DND-41 (cell line): ENCODE results near the gene FAM107B.

Experiments
- ATAC-seq: fragments of 200-7000 bp; cut with Tn5 transposase; 3 replicates; pipeline ENCODE4 v1.9.1; 2021; ENCODE audit warnings: low read depth; ENCODE audit not compliant: insufficient read depth
- DNase-seq: peaks from one replicate; pipeline ENCODE4 v3.0.0-alpha.2; 2020
- H2AFZ ChIP-seq: 2 replicates; pipeline ENCODE4 v1.6.0; 2012; ENCODE audit warnings: low read depth, low read length
- H3K27ac ChIP-seq: 2 replicates; pipeline ENCODE4 v1.5.1; 2012; ENCODE audit warnings: low read length, inconsistent platforms
- H3K27me3 ChIP-seq: fragments of 200-600 bp; sonication (generic); 2 replicates; pipeline ENCODE4 v1.6.0; 2012; ENCODE audit warnings: low read length, mild to moderate bottlenecking, inconsistent platforms; ENCODE audit not compliant: insufficient read depth, poor library complexity
- H3K36me3 ChIP-seq: 2 replicates; pipeline ENCODE4 v1.5.1; 2012; ENCODE audit warnings: low read length, inconsistent platforms; ENCODE audit not compliant: insufficient read depth
- H3K4me1 ChIP-seq: 2 replicates; pipeline ENCODE4 v1.5.1; 2012; ENCODE audit warnings: mild to moderate bottlenecking, low read length; ENCODE audit not compliant: insufficient read depth
- H3K4me2 ChIP-seq: 2 replicates; pipeline ENCODE4 v1.6.0; 2012; ENCODE audit warnings: mild to moderate bottlenecking, moderate library complexity, low read length, inconsistent platforms; ENCODE audit not compliant: insufficient read depth
- H3K4me3 ChIP-seq, 2 experiments: fragments of 200-600 bp in 1 of 2; shearing (Covaris generic) in 1 of 2; 2 replicates each; pipeline ENCODE4 v1.5.1; 2012 to 2016; ENCODE audit warnings: inconsistent platforms in 2 of 2, low read length in 2 of 2, mild to moderate bottlenecking in 2 of 2, low read depth in 1 of 2, moderate library complexity in 1 of 2
- H3K79me2 ChIP-seq: 2 replicates; pipeline ENCODE4 v1.6.0; 2012; ENCODE audit warnings: low read length, inconsistent platforms; ENCODE audit not compliant: insufficient read depth
- H3K9ac ChIP-seq: 2 replicates; pipeline ENCODE4 v1.6.0; 2012; ENCODE audit warnings: low read depth, mild to moderate bottlenecking, inconsistent platforms, low read length, moderate library complexity
- H3K9me3 ChIP-seq: 2 replicates; pipeline ENCODE4 v1.5.1; 2012; ENCODE audit warnings: low read length, moderate library complexity, mild to moderate bottlenecking, inconsistent platforms; ENCODE audit not compliant: insufficient read depth, severe bottlenecking
- H4K20me1 ChIP-seq: 2 replicates; pipeline ENCODE4 v1.6.0; 2012; ENCODE audit warnings: low read length; ENCODE audit not compliant: insufficient read depth
- CTCF ChIP-seq: IDR thresholded peaks from 2 replicates; pipeline ENCODE4 v1.5.1; 2012; ENCODE audit warnings: borderline replicate concordance, low read length, moderate library complexity, mild to moderate bottlenecking; ENCODE audit not compliant: poor library complexity, severe bottlenecking; ENCODE audit errors: extremely low read depth
- EZH2 ChIP-seq: IDR thresholded peaks from 3 replicates; pipeline ENCODE4 v1.6.1; 2012; ENCODE audit warnings: borderline replicate concordance, low read depth, mild to moderate bottlenecking, moderate library complexity, low read length, inconsistent platforms; ENCODE audit not compliant: severe bottlenecking

The FAM107B gene

DNA sequence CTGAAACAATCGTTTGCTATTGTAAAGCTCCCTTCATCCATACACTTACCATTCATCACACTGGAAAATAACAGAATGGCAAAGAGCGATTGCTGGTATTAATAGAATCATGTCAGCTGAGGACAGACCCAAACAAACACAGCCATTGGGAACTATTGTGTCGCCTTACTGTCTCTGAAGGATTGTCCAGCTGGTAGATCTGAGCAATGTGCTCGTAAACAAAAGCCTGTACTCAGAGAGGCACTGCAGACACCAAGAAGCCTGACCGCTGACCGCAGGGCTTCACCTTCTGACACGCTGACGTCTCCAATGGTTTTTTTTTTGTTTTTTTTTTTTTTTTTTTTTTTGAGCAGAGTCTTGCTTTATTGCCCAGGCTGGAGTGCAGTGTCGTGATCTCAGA is 292.9 kb downstream of the FAM107B start:
- no peak overlapping the region for H3K27ac ChIP-seq
- TF ChIP-seq EZH2 (no peak), CTCF (no peak)

DNA sequence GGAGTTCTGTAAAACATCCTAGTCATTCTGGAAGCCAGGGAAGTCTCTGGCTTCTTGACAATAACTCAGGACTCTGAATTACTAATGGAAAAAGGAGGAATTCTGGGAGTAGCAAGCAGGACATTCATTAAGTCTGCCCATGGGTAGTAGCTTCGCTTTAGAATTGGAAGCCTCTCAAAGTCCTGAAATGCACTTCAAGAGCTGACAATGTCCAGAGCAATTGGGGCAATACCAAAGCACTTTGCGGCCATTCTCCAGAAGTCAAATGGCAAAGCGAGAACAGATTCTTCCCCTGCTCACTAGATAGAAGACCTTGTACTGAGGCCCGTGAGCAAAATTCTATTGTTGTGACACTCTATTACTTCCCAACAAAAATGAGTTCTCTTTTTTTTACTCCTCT is 293.7 kb downstream of the FAM107B start:
- no peaks in the 10 kb centered on the region for H3K9me3 ChIP-seq
- peaks cover 20% of the 10 kb centered on the region for H3K27me3 ChIP-seq
- H3K79me2 ChIP-seq, result no peaks in the 10 kb centered on the region
- no peak overlapping the region for H3K9ac ChIP-seq
- H2AFZ ChIP-seq, result no peak overlapping the region
- no peaks in the 10 kb centered on the region for H3K4me1 ChIP-seq
- H3K4me3 ChIP-seq, result no peak overlapping the region
- ATAC-seq (no peak), DNase-seq (no peak)
- H4K20me1 ChIP-seq, result no peaks in the 10 kb centered on the region
- no peak overlapping the region for H3K4me2 ChIP-seq
- no peaks in the 10 kb centered on the region for H3K36me3 ChIP-seq
- no peak overlapping the region for H3K27ac ChIP-seq
- no peak for TF ChIP-seq EZH2
- TF ChIP-seq CTCF, result no peak

More for the DNA sequence above, 292.9 kb downstream of the FAM107B start:
- H3K9me3 ChIP-seq, result no peaks in the 10 kb centered on the region
- no peaks in the 10 kb centered on the region for H3K79me2 ChIP-seq
- H3K9ac ChIP-seq, result no peak overlapping the region
- H2AFZ ChIP-seq, result no peak overlapping the region
- H3K4me2 ChIP-seq, result no peak overlapping the region
- no peaks in the 10 kb centered on the region for H3K4me1 ChIP-seq
- no peak overlapping the region for H3K4me3 ChIP-seq
- DNase-seq (no peak), ATAC-seq (no peak)
- no peaks in the 10 kb centered on the region for H3K36me3 ChIP-seq
- no peaks in the 10 kb centered on the region for H4K20me1 ChIP-seq
- H3K27me3 ChIP-seq, result peaks cover 24% of the 10 kb centered on the region

GRCh38 chr10:14478604-14479003 is 296.1 kb downstream of the FAM107B start:
- no peak overlapping the region for H3K4me3 ChIP-seq
- no peak overlapping the region for H3K4me2 ChIP-seq
- no peak overlapping the region for H2AFZ ChIP-seq
- TF ChIP-seq EZH2, result no peak
- peak; percentile 43 for TF ChIP-seq CTCF
- peaks cover 20% of the 10 kb centered on the region for H3K27me3 ChIP-seq
- no peak for DNase-seq
- no peak overlapping the region for H3K9ac ChIP-seq
- no peaks in the 10 kb centered on the region for H3K36me3 ChIP-seq
- no peaks in the 10 kb centered on the region for H3K79me2 ChIP-seq
- H3K27ac ChIP-seq, result no peak overlapping the region
- no peak for ATAC-seq
- no peaks in the 10 kb centered on the region for H3K4me1 ChIP-seq
- no peaks in the 10 kb centered on the region for H4K20me1 ChIP-seq
- no peaks in the 10 kb centered on the region for H3K9me3 ChIP-seq

DNA sequence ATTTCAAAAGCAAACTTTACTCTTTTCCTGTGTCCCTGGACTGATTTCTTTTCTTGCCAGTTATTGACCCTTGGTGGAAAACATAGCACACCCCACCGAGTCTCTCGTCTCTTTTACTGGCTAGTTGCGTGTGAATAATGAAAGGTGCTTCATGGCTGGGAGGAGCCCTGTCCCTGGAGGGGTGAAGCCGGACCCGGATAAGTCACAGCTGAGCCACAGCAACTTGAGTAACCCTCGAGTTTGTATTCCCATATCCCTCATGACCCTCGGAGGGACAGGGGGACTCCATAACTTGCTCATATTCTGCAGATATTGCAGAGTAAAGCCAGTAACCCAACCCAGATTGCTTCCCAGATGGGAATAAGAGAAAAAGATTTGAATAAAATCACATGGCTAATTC is 296.5 kb downstream of the FAM107B start:
- no peak for ATAC-seq
- Histone ChIP-seq H3K79me2 (no peaks in the 10 kb centered on the region), H3K27ac (no peak overlapping the region), H3K4me2 (no peak overlapping the region), H3K36me3 (no peaks in the 10 kb centered on the region), H3K4me3 (no peak overlapping the region), H3K9me3 (no peaks in the 10 kb centered on the region), H3K27me3 (peaks cover 20% of the 10 kb centered on the region), H3K9ac (no peak overlapping the region), H4K20me1 (no peaks in the 10 kb centered on the region), H3K4me1 (no peaks in the 10 kb centered on the region), H2AFZ (no peak overlapping the region)
- no peak for TF ChIP-seq EZH2
- TF ChIP-seq CTCF, result no peak
- DNase-seq, result no peak
